ENCODE results near the gene RPL28.
"Not testable (repeated sequence)": the region's sequence is repeated elsewhere in the genome, so short reads cannot be mapped to it uniquely, and the experiment has no call there.

The RPL28 gene

DNA sequence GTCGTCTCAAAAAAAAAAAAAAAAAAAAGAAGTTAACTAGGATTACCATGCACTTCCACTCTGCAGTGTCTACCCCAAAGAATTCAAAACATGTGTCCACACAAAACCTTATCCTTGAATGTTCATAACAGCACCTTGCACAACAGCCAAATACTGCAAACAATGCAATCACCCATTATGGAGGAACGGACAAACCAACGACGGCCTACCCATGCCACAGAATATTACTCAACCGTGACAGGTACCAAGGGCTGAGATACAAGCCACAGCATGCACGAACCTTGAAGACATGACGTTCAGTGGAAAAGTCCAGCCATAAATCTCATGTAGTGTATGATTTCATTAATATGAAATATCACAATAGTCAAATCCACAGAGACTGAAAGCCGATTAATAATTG is 60.3 kb downstream of the RPL28 start:
- no peak for DNase-seq (ENCODE audit: extremely low spot score)
- POLR2A ChIA-PET: no interaction called here
- TF ChIP-seq HDGF (IDR thresholded peaks at IDR 0.05; ENCODE audit: borderline replicate concordance): no peak
- no peak for TF ChIP-seq FOXM1 (IDR thresholded peaks at IDR 0.05; ENCODE audit: borderline replicate concordance)
- no peak for TF ChIP-seq TARDBP (IDR thresholded peaks at IDR 0.05)
- TF ChIP-seq SP1 (IDR thresholded peaks at IDR 0.05): no peak
- CTCF ChIA-PET: no interaction called here

DNA sequence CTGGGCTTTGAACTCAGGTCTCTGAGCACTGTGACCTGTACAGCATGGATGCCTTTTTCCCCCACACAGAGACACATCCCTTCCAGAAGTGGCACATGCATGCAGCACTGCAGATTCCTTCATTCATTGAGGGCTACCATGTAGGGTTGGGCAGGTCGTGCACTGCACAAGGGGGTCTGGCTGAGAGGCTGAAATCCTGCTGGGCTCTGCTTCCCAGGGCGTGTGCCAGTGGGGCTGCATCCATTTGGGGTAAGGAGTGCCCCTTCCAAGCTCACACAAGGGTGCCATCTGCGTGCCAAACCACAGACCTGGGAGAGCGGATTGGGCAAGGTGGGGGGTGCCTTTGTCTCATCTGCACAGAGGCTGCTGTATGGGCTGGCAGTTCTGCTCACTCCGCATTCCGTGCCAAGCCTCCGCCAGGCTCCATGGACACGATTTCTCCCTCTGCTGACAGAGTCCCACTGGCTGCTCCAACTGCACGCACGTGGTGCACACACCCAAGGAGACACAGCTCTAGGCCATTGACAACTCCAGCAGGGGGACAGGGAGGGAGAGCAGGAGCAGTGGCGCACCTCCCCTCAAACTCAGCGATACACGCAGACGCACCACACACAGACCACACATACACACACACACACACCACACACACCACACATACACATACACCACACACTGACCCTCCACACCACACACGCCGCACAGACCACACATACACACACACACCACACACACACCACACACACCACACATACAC is 61.9 kb downstream of the RPL28 start:
- no peak for DNase-seq (ENCODE audit: extremely low spot score)
- CTCF ChIA-PET: no interaction called here
- POLR2A ChIA-PET: no interaction called here
- TF ChIP-seq ARNT (IDR thresholded peaks at IDR 0.05) (no peak), TARDBP (IDR thresholded peaks at IDR 0.05) (no peak), FOXA1 (IDR thresholded peaks at IDR 0.05) (no peak)

DNA sequence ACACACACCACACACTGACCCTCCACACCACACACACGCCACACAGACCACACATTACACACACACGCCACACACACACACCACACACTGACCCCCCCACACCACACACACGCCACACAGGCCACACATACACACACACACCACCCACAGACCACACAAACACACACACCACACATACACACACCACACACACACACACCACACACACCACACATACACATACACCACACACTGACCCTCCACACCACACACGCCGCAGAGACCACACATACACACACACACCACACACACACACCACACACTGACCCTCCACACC is 62.4 kb downstream of the RPL28 start:
- POLR2A ChIA-PET; CTCF ChIA-PET; DNase-seq (ENCODE audit: extremely low spot score): not testable (repeated sequence)

DNA sequence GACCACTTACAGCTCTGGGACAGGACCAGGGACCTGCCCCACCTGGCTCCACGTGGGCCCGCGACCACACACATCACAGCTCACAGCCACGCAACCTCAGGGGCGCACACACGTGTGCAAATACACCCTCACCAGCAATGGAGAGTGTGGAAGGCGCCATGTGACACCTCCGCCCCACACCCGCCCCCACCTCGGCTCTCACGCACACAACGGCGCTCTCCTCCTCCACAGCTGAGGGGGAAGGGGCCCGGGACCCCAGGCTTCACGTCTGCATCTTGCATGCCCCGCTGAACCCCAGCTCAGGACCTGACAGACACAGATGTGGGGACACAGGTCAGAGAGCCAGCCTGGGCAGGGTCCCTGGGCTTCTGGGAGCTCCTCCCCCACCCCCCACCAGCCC is 63.7 kb downstream of the RPL28 start:
- DNase-seq (ENCODE audit: extremely low spot score): no peak
- TF ChIP-seq ZNF384 (IDR thresholded peaks at IDR 0.05): no peak
- TF ChIP-seq L3MBTL2 (conservative IDR thresholded peaks at IDR 0.05): no peak
- TF ChIP-seq ARNT (IDR thresholded peaks at IDR 0.05): no peak
- TF ChIP-seq FOXA1 (IDR thresholded peaks at IDR 0.05): no peak
- TF ChIP-seq CTBP1 (IDR thresholded peaks at IDR 0.05; ENCODE audit: borderline replicate concordance): no peak
- TF ChIP-seq NFRKB (IDR thresholded peaks at IDR 0.05): no peak
- TF ChIP-seq, protein P1, sequence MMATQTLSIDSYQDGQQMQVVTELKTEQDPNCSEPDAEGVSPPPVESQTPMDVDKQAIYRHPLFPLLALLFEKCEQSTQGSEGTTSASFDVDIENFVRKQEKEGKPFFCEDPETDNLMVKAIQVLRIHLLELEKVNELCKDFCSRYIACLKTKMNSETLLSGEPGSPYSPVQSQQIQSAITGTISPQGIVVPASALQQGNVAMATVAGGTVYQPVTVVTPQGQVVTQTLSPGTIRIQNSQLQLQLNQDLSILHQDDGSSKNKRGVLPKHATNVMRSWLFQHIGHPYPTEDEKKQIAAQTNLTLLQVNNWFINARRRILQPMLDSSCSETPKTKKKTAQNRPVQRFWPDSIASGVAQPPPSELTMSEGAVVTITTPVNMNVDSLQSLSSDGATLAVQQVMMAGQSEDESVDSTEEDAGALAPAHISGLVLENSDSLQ (IDR thresholded peaks at IDR 0.05): no peak
- no peak for TF ChIP-seq TARDBP (IDR thresholded peaks at IDR 0.05)
- TF ChIP-seq FOXM1 (IDR thresholded peaks at IDR 0.05; ENCODE audit: borderline replicate concordance): no peak
- no peak for TF ChIP-seq ELF4 (IDR thresholded peaks at IDR 0.05)
- TF ChIP-seq SP1 (IDR thresholded peaks at IDR 0.05): no peak
- no peak for TF ChIP-seq BHLHE40 (IDR thresholded peaks at IDR 0.05; ENCODE audit: borderline replicate concordance)
- ChIA-PET CTCF (no interaction called here), POLR2A (interaction anchor here (1.2 kb wide), 1 partner anchor 27 kb away, joined by 3 read pairs; the partner anchor contains the start of gene ZNF628)

DNA sequence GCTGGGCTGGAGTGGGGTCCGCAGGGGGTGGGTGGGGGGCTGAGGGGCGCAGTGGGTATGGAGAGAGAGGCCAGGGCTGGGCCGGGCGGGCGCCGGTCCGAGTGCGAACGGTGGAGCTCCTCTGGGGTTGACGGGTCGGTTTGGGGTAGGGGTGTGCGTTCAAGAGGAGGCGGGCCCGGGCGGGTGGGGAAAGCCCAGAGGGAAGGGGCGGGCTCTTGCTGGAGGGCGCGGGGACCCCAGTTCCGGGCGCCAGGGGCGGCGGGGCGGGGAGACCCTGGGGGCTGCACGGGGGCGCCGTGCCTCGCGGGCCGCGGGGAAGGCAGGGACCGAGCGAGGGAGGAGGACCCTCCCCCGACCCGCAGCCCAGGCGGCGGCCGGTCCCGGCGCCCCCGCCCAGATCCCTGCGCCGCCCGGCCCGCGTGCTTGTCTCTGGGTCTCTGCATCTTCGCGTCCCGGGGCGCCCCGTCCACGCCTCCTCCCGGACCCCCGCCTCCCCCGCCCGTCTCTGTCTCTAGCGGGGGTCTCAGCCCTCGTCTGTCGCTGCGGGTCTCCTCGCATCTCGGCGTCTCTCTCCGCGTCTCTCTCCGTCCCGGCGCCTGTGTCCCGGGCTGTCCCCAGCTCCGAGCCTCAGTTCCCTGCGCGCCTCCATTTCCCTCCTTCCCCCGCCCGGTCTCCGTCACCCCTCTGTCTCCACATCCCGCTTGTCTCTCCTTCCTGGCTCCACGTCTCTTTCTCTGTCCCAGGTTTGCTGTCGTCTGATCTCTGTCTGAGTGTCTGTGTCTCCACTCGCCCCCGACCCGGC is 65.6 kb downstream of the RPL28 start:
- DNase-seq (ENCODE audit: extremely low spot score): no peak
- ChIA-PET POLR2A (interaction anchor here (0.9 kb wide), 1 partner anchor 11 kb away, joined by 3 read pairs; the partner anchor contains the start of gene ISOC2), CTCF (no interaction called here)
- TF ChIP-seq, protein P1 (IDR thresholded peaks at IDR 0.05): no peak
- TF ChIP-seq FOXM1 (IDR thresholded peaks at IDR 0.05; ENCODE audit: borderline replicate concordance): no peak
- TF ChIP-seq LEF1 (IDR thresholded peaks at IDR 0.05; ENCODE audit: borderline replicate concordance): no peak
- no peak for TF ChIP-seq HDGF (IDR thresholded peaks at IDR 0.05; ENCODE audit: borderline replicate concordance)
- no peak for TF ChIP-seq L3MBTL2 (conservative IDR thresholded peaks at IDR 0.05)
- TF ChIP-seq BHLHE40 (IDR thresholded peaks at IDR 0.05; ENCODE audit: borderline replicate concordance): no peak
- TF ChIP-seq SP1 (IDR thresholded peaks at IDR 0.05): no peak
- TF ChIP-seq TARDBP (IDR thresholded peaks at IDR 0.05): no peak

DNA sequence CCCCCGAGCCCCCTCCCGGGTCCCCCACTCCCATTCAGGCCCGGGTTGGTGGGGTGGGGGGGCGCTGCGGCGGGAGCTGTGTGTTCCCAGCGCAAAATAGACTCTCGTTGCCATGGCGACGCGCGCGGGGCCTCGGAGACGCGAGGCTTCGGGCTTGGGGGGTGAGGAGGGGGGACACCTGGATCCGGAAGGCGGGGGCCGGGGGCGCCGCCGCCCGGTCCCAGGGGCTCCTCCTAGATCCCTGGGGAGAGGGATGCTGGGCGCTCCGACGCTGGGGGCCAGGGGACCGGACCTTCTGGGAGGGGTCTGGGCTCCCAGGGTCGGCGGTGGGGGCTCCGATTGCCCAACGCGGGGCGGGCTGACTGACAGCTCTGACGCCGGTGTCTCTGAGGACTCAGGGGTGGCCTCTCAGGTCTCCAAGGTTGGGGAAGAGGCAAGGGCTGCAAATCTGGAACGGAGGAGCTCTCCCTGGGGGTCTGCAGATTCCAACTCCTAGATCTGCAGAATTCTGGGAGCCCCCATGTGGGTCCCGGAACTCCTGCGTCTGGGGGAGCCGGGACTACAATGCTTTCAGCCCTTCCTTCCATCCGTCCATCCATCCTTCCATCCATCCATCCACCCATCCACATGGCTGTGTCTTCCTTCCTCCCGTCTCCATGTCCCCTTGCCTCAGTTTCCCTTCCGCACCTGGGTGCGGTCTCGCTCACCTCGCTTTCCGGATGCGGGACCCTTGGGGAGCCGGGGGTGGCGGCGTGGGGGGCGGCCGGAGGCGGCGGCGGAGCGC is 66.4 kb downstream of the RPL28 start:
- ChIA-PET POLR2A (interaction anchor here (0.9 kb wide), 1 partner anchor 10 kb away, joined by 3 read pairs; the partner anchor contains the start of gene ISOC2), CTCF (no interaction called here)
- no peak for DNase-seq (ENCODE audit: extremely low spot score)
- TF ChIP-seq, protein P1 (IDR thresholded peaks at IDR 0.05): peak; percentile 64
- TF ChIP-seq SUZ12 (IDR thresholded peaks at IDR 0.05): no peak

Measured in HEK293T (cell line).